ENCODE measurements around the gene PDCD1LG2. TPM values are rescaled to one million over a fixed set of nuclear protein-coding genes. Genes with fewer than 3 reads are reported as not detected.
A peak's percentile ranks its signal among the peaks of the same experiment; 100 is the strongest.
"Not testable (repeated sequence)": the region's sequence is repeated elsewhere in the genome, so short reads cannot be mapped to it uniquely, and the experiment has no call there.

PDCD1LG2 gene
- total RNA-seq (under 1 TPM; 0.11 to 0.17 TPM), total RNA-seq (0 to 12.6 (median 0.88) reads per million in 172 experiments)
- 0.72 TPM for polyA plus RNA-seq (2013, experiment 1 of 2)
- polyA plus RNA-seq (2013, experiment 2 of 2): 0.76 TPM

GRCh38 chr9:5510360-5510931 lies at the start of gene PDCD1LG2:
Gene PDCD1LG2, plus strand, starts transcription at chr9:5510531. Its CDS starts 12,016 bp downstream, at chr9:5522547.
- no peaks in the 10 kb centered on the region for H3K9me3 Mint-ChIP-seq

GRCh38 chr9:5464831-5465330 lies 45.5 kb upstream of the PDCD1LG2 start:
- H3K27me3 ChIP-seq (ENCODE audit: control insufficient read depth in 1 of 2, insufficient read depth in 2 of 2, low read length in 2 of 2); H3K27ac ChIP-seq (ENCODE audit: low read depth in 1 of 2, low read length in 2 of 2); H3K4me1 ChIP-seq (ENCODE audit: insufficient read depth, low read length); H3K4me3 Mint-ChIP-seq; H3K27ac Mint-ChIP-seq; H3K9me3 Mint-ChIP-seq; CTCF ChIA-PET; H3K4me3 ChIP-seq (ENCODE audit: low read length); H3K9me3 ChIP-seq (ENCODE audit: control insufficient read depth in 1 of 2, insufficient read depth in 1 of 2, low read length in 2 of 2); H3K4me1 Mint-ChIP-seq (ENCODE audit: low read depth); H3K27me3 Mint-ChIP-seq; ATAC-seq (ENCODE audit: poor library complexity); DNase-seq; intact Hi-C loops (cut with DNase I, micrococcal nuclease): not testable (repeated sequence)
- peaks cover 47% of the 10 kb centered on the region for H3K36me3 ChIP-seq (ENCODE audit: insufficient read depth, low read length)
- POLR2A ChIA-PET: interaction anchor here (1.3 kb wide), 1 partner anchor 15 kb away, joined by 6 read pairs; the partner anchor contains the start of gene CD274
- H3K36me3 Mint-ChIP-seq (ENCODE audit: low read depth): peaks cover 80% of the 10 kb centered on the region

More at GRCh38 chr9:5510360-5510931, at the start of gene PDCD1LG2:
- Mint-ChIP-seq H3K4me3 (peak within 1 kb of the TSS; percentile 74), H3K36me3 (ENCODE audit: low read depth) (no peaks in the 10 kb centered on the region), H3K27ac (peak within 1 kb of the TSS; percentile 72), H3K27me3 (no peaks in the 10 kb centered on the region), H3K4me1 (ENCODE audit: low read depth) (peaks cover 38% of the 10 kb centered on the region)
- DNase-seq (peak in 4 of 14 experiments; percentile 22 to 51 (median 44)), ATAC-seq (ENCODE audit: poor library complexity) (no peak)
- ChIA-PET CTCF (no interaction called here), POLR2A (interaction anchor here (1.2 to 2.2 kb wide), 3 partner anchors 17 to 47 kb away, joined by 4 to 7 read pairs (median 5); no protein-coding TSS in a partner anchor)
- no peaks in the 10 kb centered on the region for H3K36me3 ChIP-seq (ENCODE audit: insufficient read depth, low read length)
- no peaks in the 10 kb centered on the region for H3K27me3 ChIP-seq (ENCODE audit: control insufficient read depth in 1 of 2, insufficient read depth in 2 of 2, low read length in 2 of 2)
- peak within 1 kb of the TSS; percentile 39 for H3K4me3 ChIP-seq (ENCODE audit: low read length)
- peaks cover 21% of the 10 kb centered on the region for H3K4me1 ChIP-seq (ENCODE audit: insufficient read depth, low read length)
- no peak for TF ChIP-seq CTCF (IDR thresholded peaks at IDR 0.05)
- peak within 1 kb of the TSS in 1 of 2 donors; percentile 35 for H3K27ac ChIP-seq (ENCODE audit: low read depth in 1 of 2, low read length in 2 of 2)
- intact Hi-C loops (cut with DNase I, micrococcal nuclease): no loop called here
- no peaks in the 10 kb centered on the region for H3K9me3 ChIP-seq (ENCODE audit: control insufficient read depth in 1 of 2, insufficient read depth in 1 of 2, low read length in 2 of 2)

GRCh38 chr9:5466005-5466404 lies 44.3 kb upstream of the PDCD1LG2 start:
- CTCF ChIA-PET: no interaction called here
- DNase-seq (no peak), ATAC-seq (ENCODE audit: poor library complexity) (no peak)
- no peaks in the 10 kb centered on the region for H3K9me3 Mint-ChIP-seq
- no peak overlapping the region for H3K27ac Mint-ChIP-seq
- Histone ChIP-seq H3K4me3 (ENCODE audit: low read length) (no peak overlapping the region), H3K27me3 (ENCODE audit: control insufficient read depth in 1 of 2, insufficient read depth in 2 of 2, low read length in 2 of 2) (no peaks in the 10 kb centered on the region), H3K27ac (ENCODE audit: low read depth in 1 of 2, low read length in 2 of 2) (no peak overlapping the region), H3K36me3 (ENCODE audit: insufficient read depth, low read length) (peaks cover 44% of the 10 kb centered on the region), H3K9me3 (ENCODE audit: control insufficient read depth in 1 of 2, insufficient read depth in 1 of 2, low read length in 2 of 2) (no peaks in the 10 kb centered on the region), H3K4me1 (ENCODE audit: insufficient read depth, low read length) (no peaks in the 10 kb centered on the region)
- H3K27me3 Mint-ChIP-seq: no peaks in the 10 kb centered on the region
- POLR2A ChIA-PET: no interaction called here
- H3K36me3 Mint-ChIP-seq (ENCODE audit: low read depth): peaks cover 75% of the 10 kb centered on the region
- no peak overlapping the region for H3K4me3 Mint-ChIP-seq
- no peak for TF ChIP-seq CTCF (IDR thresholded peaks at IDR 0.05)
- H3K4me1 Mint-ChIP-seq (ENCODE audit: low read depth): no peaks in the 10 kb centered on the region
- intact Hi-C loops (cut with DNase I, micrococcal nuclease): no loop called here
